Cardiac muscle cell (in vitro differentiated cells and primary cell): Measurements from ENCODE around the gene RNF223. TPM values are rescaled to one million over a fixed set of nuclear protein-coding genes. Genes with fewer than 3 reads are reported as not detected.
"Not testable (repeated sequence)": the region's sequence is repeated elsewhere in the genome, so short reads cannot be mapped to it uniquely, and the experiment has no call there.

ENCODE experiments used
- DNase-seq, 2 donors: peaks; one replicate each; pipeline versions ENCODE4 v3.0.0 to v3.0.0-alpha.2; 2010 to 2017; ENCODE audit warnings: low read depth in 1 of 2, low spot score in 1 of 2
- H3K27ac ChIP-seq: fragments of 200-600 bp; sonication (generic); 2 replicates; pipeline ENCODE4 v1.5.1; 2016
- H3K27me3 ChIP-seq: fragments of 200-600 bp; sonication (generic); 2 replicates; pipeline ENCODE4 v1.6.0; 2016; ENCODE audit warnings: control low read depth
- H3K36me3 ChIP-seq: fragments of 200-600 bp; sonication (generic); 2 replicates; pipeline ENCODE4 v1.5.1; 2016; ENCODE audit warnings: control low read depth
- H3K4me1 ChIP-seq: fragments of 200-600 bp; sonication (generic); 2 replicates; pipeline ENCODE4 v1.8.1; 2017; ENCODE audit warnings: low read depth, mild to moderate bottlenecking, mixed run types
- H3K4me3 ChIP-seq: fragments of 200-600 bp; sonication (generic); 2 replicates; pipeline ENCODE4 v1.5.1; 2016; ENCODE audit warnings: mild to moderate bottlenecking
- H3K9me3 ChIP-seq: fragments of 200-600 bp; sonication (generic); 2 replicates; pipeline ENCODE4 v1.5.1; 2017; ENCODE audit warnings: low read depth, mild to moderate bottlenecking, control low read depth
- CTCF ChIP-seq: IDR thresholded peaks from 2 replicates; pipeline ENCODE4 v1.5.1; 2012; ENCODE audit warnings: low read depth, mild to moderate bottlenecking, low read length
- polyA plus RNA-seq: library from polyadenylated mRNA; unstranded; fragments of >200 nt; fragmentation: Nextera tagmentation; extraction: Ambion mirVana; gene quantifications from 2 replicates; pipeline ENCODE4 v1.2.1, GENCODE V29; 2016
- total RNA-seq: library from RNA; depleted of rRNA; stranded (reverse); fragments of >200 nt; gene quantifications from 2 replicates; pipeline ENCODE4 v1.2.3, GENCODE V29; 2016

RNF223 gene
- total and polyA plus RNA-seq, 2 experiments from 2014 or later: 0.33 TPM; not detected in 1

GRCh38 chr1:1060281-1061000, 13.7 kb downstream of the RNF223 start:
- no peak for DNase-seq
- Histone ChIP-seq H3K27me3 (peaks cover 76% of the 10 kb centered on the region), H3K4me3 (no peak overlapping the region), H3K36me3 (no peaks in the 10 kb centered on the region), H3K27ac (no peak overlapping the region), H3K9me3 (no peaks in the 10 kb centered on the region), H3K4me1 (peaks cover 4% of the 10 kb centered on the region)
- TF ChIP-seq CTCF: no peak

- peaks cover 76% of the 10 kb centered on the region for H3K27me3 ChIP-seq
- H3K4me1 ChIP-seq: peaks cover 4% of the 10 kb centered on the region
- no peak for TF ChIP-seq CTCF
- H3K9me3 ChIP-seq: no peaks in the 10 kb centered on the region
- DNase-seq: peak; percentile 77 to 95
- H3K27ac ChIP-seq: no peak overlapping the region
- peak overlapping the region; percentile 55 for H3K4me3 ChIP-seq
- no peaks in the 10 kb centered on the region for H3K36me3 ChIP-seq
These were observed 14.4 kb downstream of the RNF223 start for GRCh38 chr1:1059494-1060280.

- peak overlapping the region; percentile 55 for H3K4me3 ChIP-seq
- no peaks in the 10 kb centered on the region for H3K36me3 ChIP-seq
- DNase-seq: peak in 1 of 2 donors; percentile 6
- H3K27me3 ChIP-seq: peaks cover 69% of the 10 kb centered on the region
- H3K27ac ChIP-seq: no peak overlapping the region
- H3K4me1 ChIP-seq: peaks cover 4% of the 10 kb centered on the region
- TF ChIP-seq CTCF: no peak
- H3K9me3 ChIP-seq: no peaks in the 10 kb centered on the region
These were observed 15.1 kb downstream of the RNF223 start for GRCh38 chr1:1058921-1059493.

- H3K4me3 ChIP-seq: no peak overlapping the region
- DNase-seq: no peak
- H3K27me3 ChIP-seq: peaks cover 67% of the 10 kb centered on the region
- peaks cover 4% of the 10 kb centered on the region for H3K4me1 ChIP-seq
- H3K27ac ChIP-seq: no peak overlapping the region
- H3K36me3 ChIP-seq: no peaks in the 10 kb centered on the region
- no peaks in the 10 kb centered on the region for H3K9me3 ChIP-seq
- TF ChIP-seq CTCF: no peak
These were observed 15.8 kb downstream of the RNF223 start for GRCh38 chr1:1058088-1058905.

DNA sequence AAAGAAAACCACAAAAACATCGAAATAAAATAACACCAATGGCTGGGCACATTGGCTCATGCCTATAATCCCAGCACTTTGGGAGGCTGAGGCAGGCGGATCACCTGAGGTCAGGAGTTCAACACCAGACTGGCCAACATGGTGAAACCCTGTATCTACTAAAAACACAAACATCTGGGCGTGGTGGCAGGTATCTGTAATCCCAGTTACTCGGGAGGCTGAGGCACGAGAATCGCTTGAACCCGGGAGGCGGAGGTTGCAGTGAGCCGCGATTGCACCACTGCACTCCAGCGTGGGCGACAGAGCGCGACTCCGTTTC, 16.4 kb downstream of the RNF223 start:
- DNase-seq, H3K36me3 ChIP-seq, H3K27ac ChIP-seq, H3K9me3 ChIP-seq, H3K4me1 ChIP-seq, H3K4me3 ChIP-seq: not testable (repeated sequence)
- peaks cover 61% of the 10 kb centered on the region for H3K27me3 ChIP-seq
